ENCODE results near the gene C20orf144.
"Not testable (repeated sequence)": the region's sequence is repeated elsewhere in the genome, so short reads cannot be mapped to it uniquely, and the experiment has no call there.

C20orf144 gene

GRCh38 chr20:33644313-33645071 lies 17.6 kb upstream of the C20orf144 start:
- H3K27me3 ChIP-seq (ENCODE audit: low read depth, low read length): no peaks in the 10 kb centered on the region
- H3K9me3 ChIP-seq (ENCODE audit: insufficient read depth, low read length): no peaks in the 10 kb centered on the region
- no peak overlapping the region for H3K27ac ChIP-seq (ENCODE audit: low read length)
- peaks cover 23% of the 10 kb centered on the region for H3K36me3 ChIP-seq (replicated peaks; ENCODE audit: low read depth, low read length)
- H4K20me1 ChIP-seq (ENCODE audit: insufficient read depth, low read length): no peaks in the 10 kb centered on the region
- peaks cover 5% of the 10 kb centered on the region; the same call in 1 of the 2 replicates for H3K4me1 ChIP-seq (ENCODE audit: low read length)
- no peaks in the 10 kb centered on the region for H3K79me2 ChIP-seq (ENCODE audit: low read length)
- H3K4me2 ChIP-seq (ENCODE audit: low read length): no peak overlapping the region
- no peak overlapping the region for H3K9ac ChIP-seq (ENCODE audit: low read length)
- H2AFZ ChIP-seq (ENCODE audit: low read depth, low read length): no peak overlapping the region
- H3K4me3 ChIP-seq (ENCODE audit: low read length): no peak overlapping the region
- TF ChIP-seq CTCF (IDR thresholded peaks at IDR 0.05; ENCODE audit: low read depth, low read length) (no peak), EZH2phosphoT487 (IDR thresholded peaks at IDR 0.05; ENCODE audit: low read depth) (no peak)

DNA sequence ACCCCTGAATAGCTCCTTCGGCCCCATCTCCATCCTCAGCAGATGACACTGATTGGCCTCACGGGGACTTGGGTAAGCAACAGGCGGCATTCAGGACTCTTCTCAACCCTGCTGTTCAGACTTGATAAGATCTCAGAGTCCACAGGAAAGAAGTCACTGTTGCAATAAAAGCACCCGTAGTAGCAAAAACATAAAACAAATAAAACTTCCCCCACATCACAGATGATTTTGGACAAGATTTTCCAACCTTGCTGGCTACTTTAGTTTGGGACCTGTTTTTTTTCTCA lies 17.1 kb upstream of the C20orf144 start:
- no peaks in the 10 kb centered on the region for H3K79me2 ChIP-seq (ENCODE audit: low read length)
- H3K9ac ChIP-seq (ENCODE audit: low read length): no peak overlapping the region
- no peaks in the 10 kb centered on the region for H3K27me3 ChIP-seq (ENCODE audit: low read depth, low read length)
- H3K4me2 ChIP-seq (ENCODE audit: low read length): no peak overlapping the region
- H3K27ac ChIP-seq (ENCODE audit: low read length): no peak overlapping the region
- TF ChIP-seq EZH2phosphoT487 (IDR thresholded peaks at IDR 0.05; ENCODE audit: low read depth) (no peak), CTCF (IDR thresholded peaks at IDR 0.05; ENCODE audit: low read depth, low read length) (no peak)
- no peaks in the 10 kb centered on the region for H4K20me1 ChIP-seq (ENCODE audit: insufficient read depth, low read length)
- H2AFZ ChIP-seq (ENCODE audit: low read depth, low read length): no peak overlapping the region
- no peaks in the 10 kb centered on the region for H3K9me3 ChIP-seq (ENCODE audit: insufficient read depth, low read length)
- H3K4me1 ChIP-seq (ENCODE audit: low read length): peaks cover 5% of the 10 kb centered on the region; the same call in 1 of the 2 replicates
- H3K4me3 ChIP-seq (ENCODE audit: low read length): no peak overlapping the region
- H3K36me3 ChIP-seq (replicated peaks; ENCODE audit: low read depth, low read length): peaks cover 23% of the 10 kb centered on the region

DNA sequence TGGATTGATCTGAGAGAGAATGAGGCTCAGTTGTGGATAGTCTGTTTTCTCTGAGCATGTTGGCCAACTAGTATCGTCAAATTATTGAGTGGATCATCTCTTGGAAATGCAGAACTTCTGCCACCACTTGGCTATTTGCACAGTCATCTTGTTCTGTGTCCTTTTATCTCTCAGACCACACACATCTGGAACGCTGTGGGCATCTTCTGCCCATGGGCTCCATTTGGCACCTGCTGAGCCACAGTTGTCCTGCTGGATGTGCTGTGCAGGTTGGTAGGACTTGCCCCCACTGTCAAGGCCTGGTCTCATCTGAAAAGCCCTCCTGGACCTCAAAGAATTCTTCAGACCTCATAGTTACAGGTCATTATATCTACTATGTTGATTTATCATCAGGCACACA lies 16.7 kb upstream of the C20orf144 start:
- Histone ChIP-seq H3K4me1 (ENCODE audit: low read length) (peaks cover 5% of the 10 kb centered on the region; the same call in 1 of the 2 replicates), H3K36me3 (replicated peaks; ENCODE audit: low read depth, low read length) (peaks cover 20% of the 10 kb centered on the region), H3K4me3 (ENCODE audit: low read length) (no peak overlapping the region), H2AFZ (ENCODE audit: low read depth, low read length) (no peak overlapping the region), H3K9me3 (ENCODE audit: insufficient read depth, low read length) (no peaks in the 10 kb centered on the region), H3K27ac (ENCODE audit: low read length) (no peak overlapping the region), H4K20me1 (ENCODE audit: insufficient read depth, low read length) (no peaks in the 10 kb centered on the region), H3K4me2 (ENCODE audit: low read length) (no peak overlapping the region), H3K9ac (ENCODE audit: low read length) (no peak overlapping the region), H3K27me3 (ENCODE audit: low read depth, low read length) (no peaks in the 10 kb centered on the region), H3K79me2 (ENCODE audit: low read length) (no peaks in the 10 kb centered on the region)
- TF ChIP-seq CTCF (IDR thresholded peaks at IDR 0.05; ENCODE audit: low read depth, low read length) (no peak), EZH2phosphoT487 (IDR thresholded peaks at IDR 0.05; ENCODE audit: low read depth) (no peak)

- Histone ChIP-seq H3K36me3 (replicated peaks; ENCODE audit: low read depth, low read length) (peaks cover 19% of the 10 kb centered on the region), H3K27ac (ENCODE audit: low read length) (no peak overlapping the region), H3K4me3 (ENCODE audit: low read length) (no peak overlapping the region), H3K27me3 (ENCODE audit: low read depth, low read length) (no peaks in the 10 kb centered on the region), H4K20me1 (ENCODE audit: insufficient read depth, low read length) (no peaks in the 10 kb centered on the region), H3K4me1 (ENCODE audit: low read length) (peaks cover 5% of the 10 kb centered on the region; the same call in 1 of the 2 replicates), H3K79me2 (ENCODE audit: low read length) (no peaks in the 10 kb centered on the region), H2AFZ (ENCODE audit: low read depth, low read length) (no peak overlapping the region), H3K4me2 (ENCODE audit: low read length) (no peak overlapping the region), H3K9me3 (ENCODE audit: insufficient read depth, low read length) (no peaks in the 10 kb centered on the region), H3K9ac (ENCODE audit: low read length) (no peak overlapping the region)
- TF ChIP-seq EZH2phosphoT487 (IDR thresholded peaks at IDR 0.05; ENCODE audit: low read depth) (no peak), CTCF (IDR thresholded peaks at IDR 0.05; ENCODE audit: low read depth, low read length) (no peak)
Measured at GRCh38 chr20:33646191-33646590, 15.9 kb upstream of the C20orf144 start.

- H3K4me1 ChIP-seq (ENCODE audit: low read length): peaks cover 14% of the 10 kb centered on the region
- H3K27ac ChIP-seq (ENCODE audit: low read length); H3K9me3 ChIP-seq (ENCODE audit: insufficient read depth, low read length); H3K79me2 ChIP-seq (ENCODE audit: low read length); H4K20me1 ChIP-seq (ENCODE audit: insufficient read depth, low read length); H3K4me2 ChIP-seq (ENCODE audit: low read length); H3K4me3 ChIP-seq (ENCODE audit: low read length); H2AFZ ChIP-seq (ENCODE audit: low read depth, low read length); H3K9ac ChIP-seq (ENCODE audit: low read length); H3K27me3 ChIP-seq (ENCODE audit: low read depth, low read length): not testable (repeated sequence)
- H3K36me3 ChIP-seq (replicated peaks; ENCODE audit: low read depth, low read length): peaks cover 17% of the 10 kb centered on the region
Measured at GRCh38 chr20:33646959-33647602, 15.0 kb upstream of the C20orf144 start.

All from OCI-LY3 (cell line).